Stimulated activated CD8-positive, alpha-beta memory T cell treated with anti-CD3 and anti-CD28 coated beads, Interleukin-2, amount 100 ng/mL, for 48 hours (primary cell): ENCODE results near the gene MIOS.
"Not testable (repeated sequence)": the region's sequence is repeated elsewhere in the genome, so short reads cannot be mapped to it uniquely, and the experiment has no call there.

Experiments
- DNase-seq, 2 donors: peaks; one replicate each; pipeline ENCODE4 v3.0.0-alpha.2; 2020; ENCODE audit warnings: low read depth in 2 of 2

Gene MIOS

GRCh38 chr7:7554649-7555575, 11.8 kb upstream of the MIOS start:
- DNase-seq = no peak

GRCh38 chr7:7556852-7557251, 9.8 kb upstream of the MIOS start:
- DNase-seq = no peak

GRCh38 chr7:7557252-7557651, 9.4 kb upstream of the MIOS start:
- DNase-seq = no peak

GRCh38 chr7:7561591-7561990, 5.1 kb upstream of the MIOS start:
- DNase-seq = not testable (repeated sequence)

GRCh38 chr7:7562736-7563135, 3.9 kb upstream of the MIOS start:
- no peak for DNase-seq

- no peak for DNase-seq
These were observed 3.4 kb upstream of the MIOS start for GRCh38 chr7:7563269-7563668.

GRCh38 chr7:7563813-7564212, 2.9 kb upstream of the MIOS start:
- no peak for DNase-seq

GRCh38 chr7:7564323-7564780, 2.3 kb upstream of the MIOS start:
- DNase-seq = no peak

- DNase-seq = peak in 1 of 2 donors; percentile 26
These were observed 1.5 kb upstream of the MIOS start for GRCh38 chr7:7565018-7565680.

- DNase-seq = no peak
These were observed 686 bp upstream of the MIOS start for GRCh38 chr7:7565746-7566650.

GRCh38 chr7:7567898-7568531, 1.3 kb downstream of the MIOS start:
- DNase-seq = no peak

- no peak for DNase-seq
These were observed 1.9 kb downstream of the MIOS start for GRCh38 chr7:7568553-7568952.

GRCh38 chr7:7569081-7569527, 2.4 kb downstream of the MIOS start:
- no peak for DNase-seq

GRCh38 chr7:7569615-7570014, 2.9 kb downstream of the MIOS start:
- no peak for DNase-seq

GRCh38 chr7:7570584-7570983, 3.9 kb downstream of the MIOS start:
- DNase-seq = no peak

- no peak for DNase-seq
These were observed 7.0 kb downstream of the MIOS start for GRCh38 chr7:7573701-7574100.

GRCh38 chr7:7576344-7576743, 9.7 kb downstream of the MIOS start:
- DNase-seq = no peak

- DNase-seq = no peak
These were observed 11.2 kb downstream of the MIOS start for GRCh38 chr7:7577888-7578287.

GRCh38 chr7:7579638-7580037, 13.0 kb downstream of the MIOS start:
- DNase-seq = no peak

GRCh38 chr7:7581531-7582179, 15.0 kb downstream of the MIOS start:
- DNase-seq = no peak

GRCh38 chr7:7582596-7582995, 15.9 kb downstream of the MIOS start:
- no peak for DNase-seq
